Measurements from ENCODE around the gene PKHD1.

- TF ChIP-seq SUZ12 (IDR thresholded peaks at IDR 0.05) (no peak), ARNT (IDR thresholded peaks at IDR 0.05) (no peak), FOXM1 (IDR thresholded peaks at IDR 0.05; ENCODE audit: borderline replicate concordance) (no peak), PKNOX1 (IDR thresholded peaks at IDR 0.05) (peak; percentile 37; the same call in 1 of the 2 replicates), FOXK2 (IDR thresholded peaks at IDR 0.05) (no peak), BHLHE40 (IDR thresholded peaks at IDR 0.05; ENCODE audit: borderline replicate concordance) (no peak)
Measured at GRCh38 chr6:52019092-52019491, 68.3 kb downstream of the PKHD1 start.
